ENCODE data around the gene CCK.

The CCK gene

DNA sequence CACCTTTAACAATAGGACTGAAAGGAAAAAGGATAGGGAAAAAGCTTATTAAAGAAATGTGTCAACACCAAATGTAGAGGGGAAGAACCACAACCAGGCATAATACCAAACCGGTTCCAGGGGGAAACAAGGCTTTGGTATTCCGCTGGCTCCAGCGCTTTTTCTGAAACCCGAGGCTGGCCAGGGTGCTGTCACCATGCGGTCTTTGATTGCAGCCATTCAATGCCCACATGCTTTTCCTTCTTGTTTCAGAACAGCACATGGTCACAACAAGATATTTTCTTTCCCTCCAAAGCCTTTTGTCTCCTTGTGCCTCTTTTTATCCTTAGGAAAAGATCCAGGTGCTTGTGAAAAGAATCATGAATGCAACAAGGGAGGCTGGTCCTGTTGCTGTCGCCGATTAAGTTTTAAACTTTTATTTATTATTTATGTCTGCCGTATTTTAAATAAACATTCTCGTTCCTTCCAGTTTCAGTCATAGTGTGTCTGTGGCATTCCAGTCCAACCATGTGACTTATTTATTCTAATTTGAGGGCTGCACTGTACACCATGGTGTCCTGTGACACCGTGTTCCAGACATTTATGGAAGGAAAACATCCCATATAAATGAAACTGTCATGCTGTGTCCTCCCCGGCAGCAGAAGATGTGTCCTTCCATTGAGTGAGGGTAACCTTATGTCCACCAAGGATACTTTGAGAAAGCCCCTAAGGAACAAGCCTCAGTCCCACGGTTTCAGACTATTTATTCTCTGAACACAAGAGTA, 41.1 kb downstream of the CCK start:
- DNase-seq = no peak

DNA sequence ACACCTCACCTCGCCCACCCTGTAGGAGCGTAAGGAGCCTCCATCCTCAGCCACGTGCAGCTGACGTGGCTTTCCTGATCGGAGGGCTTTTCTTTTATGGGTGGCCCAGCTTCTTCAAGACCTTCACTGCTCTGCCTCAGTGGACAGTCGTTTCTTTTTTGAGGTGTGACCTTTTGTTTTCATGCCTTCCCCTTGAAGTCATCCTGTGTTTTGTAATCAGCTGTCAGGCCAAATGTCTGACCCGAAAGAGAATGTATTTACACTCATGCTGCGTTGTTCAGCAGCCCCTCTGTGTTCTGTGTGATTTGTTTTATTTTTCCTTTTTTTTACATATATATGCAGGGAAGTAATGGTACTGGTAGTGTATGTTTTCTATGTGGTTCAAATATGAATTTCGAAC, 41.8 kb downstream of the CCK start:
- DNase-seq = no peak

DNA sequence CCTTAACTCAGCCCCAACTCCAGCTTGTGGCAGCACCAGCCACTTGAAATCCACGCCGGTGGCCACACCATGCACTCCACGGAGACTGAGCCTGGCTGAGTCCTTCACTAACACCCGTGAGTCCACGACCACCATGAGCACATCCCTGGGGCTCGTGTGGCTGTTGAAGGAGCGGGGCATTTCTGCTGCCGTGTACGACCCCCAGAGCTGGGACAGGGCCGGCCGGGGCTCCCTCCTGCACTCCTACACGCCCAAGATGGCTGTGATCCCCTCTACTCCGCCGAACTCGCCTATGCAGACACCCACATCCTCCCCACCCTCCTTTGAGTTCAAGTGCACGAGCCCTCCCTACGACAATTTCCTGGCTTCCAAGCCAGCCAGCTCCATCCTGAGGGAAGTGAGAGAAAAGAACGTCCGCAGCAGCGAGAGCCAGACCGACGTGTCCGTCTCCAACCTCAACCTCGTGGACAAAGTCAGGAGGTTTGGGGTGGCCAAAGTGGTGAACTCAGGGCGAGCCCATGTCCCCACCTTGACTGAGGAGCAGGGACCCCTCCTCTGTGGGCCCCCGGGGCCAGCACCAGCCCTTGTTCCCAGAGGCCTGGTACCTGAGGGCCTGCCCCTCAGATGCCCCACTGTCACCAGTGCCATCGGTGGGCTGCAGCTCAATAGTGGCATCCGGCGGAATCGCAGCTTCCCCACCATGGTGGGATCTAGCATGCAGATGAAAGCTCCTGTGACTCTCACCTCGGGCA, 42.9 kb downstream of the CCK start:
- DNase-seq = no peak

DNA sequence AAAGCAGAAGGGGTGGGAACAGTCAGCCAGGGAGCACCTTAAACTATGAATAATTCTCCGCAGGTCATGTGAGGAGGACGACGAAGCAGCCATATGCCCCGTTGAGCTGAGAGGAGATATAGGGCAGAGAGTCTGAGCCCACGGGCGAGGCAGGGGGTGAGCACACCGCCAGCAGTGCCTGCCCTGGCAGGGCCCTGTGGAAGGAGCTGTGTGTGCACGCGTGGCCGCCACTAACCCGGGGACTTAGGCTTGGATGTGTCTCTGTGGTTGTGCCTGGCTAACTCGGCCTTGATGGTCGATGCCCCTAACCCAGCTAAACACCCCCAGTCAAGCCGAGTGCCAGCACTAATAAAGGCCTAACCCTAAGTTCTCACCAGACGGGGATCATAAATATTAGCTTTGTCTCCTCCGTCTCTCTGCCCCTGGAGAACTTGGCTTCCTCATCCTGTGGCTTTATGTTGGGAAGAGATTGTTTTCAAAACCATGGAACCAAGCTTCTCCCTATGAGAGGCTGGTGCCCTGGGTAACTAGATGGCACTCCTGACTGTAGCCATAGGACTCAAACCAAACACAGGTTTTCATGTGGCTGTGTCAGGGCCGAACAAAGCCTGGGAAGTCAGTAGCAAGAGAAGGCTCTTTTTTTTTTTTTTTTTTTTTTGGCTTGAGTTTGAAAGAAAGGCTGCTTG, 45.4 kb downstream of the CCK start:
- DNase-seq = no peak

DNA sequence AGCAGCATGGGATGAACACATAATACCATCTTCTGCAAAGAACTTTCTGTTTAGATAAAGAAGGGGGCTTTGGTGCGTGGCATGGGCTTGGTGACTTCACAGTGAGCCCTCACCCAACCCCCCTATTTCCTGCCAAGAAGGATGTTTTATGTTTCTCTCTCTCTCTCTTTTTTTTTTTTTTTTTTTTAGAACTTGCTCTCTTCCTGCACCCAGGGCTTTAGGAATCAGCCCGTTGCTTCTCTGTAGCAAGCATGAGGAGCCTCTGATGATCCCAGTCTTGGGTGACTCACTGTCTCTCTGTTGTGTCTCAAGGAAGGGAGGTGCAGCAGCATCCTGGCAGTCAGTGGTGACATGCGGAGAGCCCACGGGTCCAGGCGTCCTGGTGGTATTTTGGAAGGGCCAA, 49.1 kb downstream of the CCK start:
- peak; percentile 25 to 28 for DNase-seq

DNA sequence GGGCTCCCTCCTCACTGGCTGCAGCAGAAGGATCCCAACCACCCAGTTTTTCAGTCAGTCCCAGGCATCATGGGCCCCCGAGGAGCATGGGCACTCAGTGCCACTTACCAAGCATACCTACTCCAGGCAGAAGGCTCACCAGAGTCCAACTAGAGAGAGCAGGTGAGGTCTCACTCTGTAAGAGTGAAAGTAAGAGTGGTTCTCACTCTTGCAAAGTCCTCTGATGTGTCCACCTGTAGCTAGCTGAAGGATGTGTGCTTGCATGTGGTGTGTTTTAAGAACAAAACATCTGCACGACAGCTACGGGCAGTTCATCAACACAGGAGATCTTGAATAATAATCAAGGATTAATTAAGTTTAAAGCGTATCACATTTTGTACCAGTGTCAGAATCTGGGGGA, 49.7 kb downstream of the CCK start:
- DNase-seq = peak in 1 of 2 donors; percentile 7

DNA sequence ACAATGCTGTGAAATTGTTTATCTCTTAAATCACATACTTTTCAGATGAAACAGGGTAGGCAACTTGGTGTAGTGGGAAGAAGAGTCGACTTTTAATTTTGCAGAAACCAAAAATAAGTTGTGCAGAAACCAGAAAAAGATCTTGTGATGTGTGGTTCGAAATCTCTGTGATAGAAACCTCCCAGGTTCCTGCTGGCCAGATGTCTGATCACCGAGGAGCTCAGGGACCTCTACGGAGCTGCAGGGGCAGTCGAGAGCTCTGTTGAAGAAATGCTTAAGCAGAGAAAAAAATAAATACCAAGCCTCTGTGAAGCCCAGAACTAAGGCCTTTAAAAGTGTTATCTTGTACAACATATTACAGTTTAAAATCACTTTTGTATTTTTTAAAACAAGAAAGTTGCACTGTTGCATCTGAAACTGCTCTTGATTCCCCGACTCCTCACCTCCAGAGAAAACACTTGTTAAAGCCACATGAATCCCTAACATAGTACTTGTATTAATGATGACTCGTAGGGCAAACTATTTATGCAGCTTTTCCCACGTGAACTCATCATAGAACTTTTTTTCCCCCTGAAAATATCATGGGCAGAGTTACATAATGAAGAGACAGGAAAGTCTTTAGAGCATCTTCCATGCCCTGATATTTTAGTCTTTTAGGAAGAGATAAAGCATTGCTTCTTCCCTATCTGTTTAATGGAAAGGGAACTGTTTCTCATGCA, 51.3 kb downstream of the CCK start:
- DNase-seq = no peak

DNA sequence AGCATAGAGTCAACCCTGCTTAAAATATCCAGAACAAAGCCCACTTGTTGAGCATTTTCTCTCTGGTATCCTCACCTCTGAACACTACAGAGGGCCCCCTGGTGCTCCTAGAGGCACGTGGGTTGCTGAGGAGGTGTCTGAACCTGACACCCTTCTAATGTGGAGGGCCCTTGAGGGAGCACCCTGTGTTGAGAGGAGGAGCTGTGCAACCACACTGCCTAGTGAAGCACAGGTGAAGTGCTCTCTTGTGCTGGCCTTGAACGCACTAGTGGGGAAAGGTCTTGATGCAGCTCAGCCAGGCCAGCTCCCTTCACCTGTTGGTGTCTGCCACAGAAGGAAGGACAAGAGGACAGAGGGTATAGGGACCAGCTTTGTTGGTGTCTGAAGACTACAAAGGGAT, 51.9 kb downstream of the CCK start:
- no peak for DNase-seq

DNA sequence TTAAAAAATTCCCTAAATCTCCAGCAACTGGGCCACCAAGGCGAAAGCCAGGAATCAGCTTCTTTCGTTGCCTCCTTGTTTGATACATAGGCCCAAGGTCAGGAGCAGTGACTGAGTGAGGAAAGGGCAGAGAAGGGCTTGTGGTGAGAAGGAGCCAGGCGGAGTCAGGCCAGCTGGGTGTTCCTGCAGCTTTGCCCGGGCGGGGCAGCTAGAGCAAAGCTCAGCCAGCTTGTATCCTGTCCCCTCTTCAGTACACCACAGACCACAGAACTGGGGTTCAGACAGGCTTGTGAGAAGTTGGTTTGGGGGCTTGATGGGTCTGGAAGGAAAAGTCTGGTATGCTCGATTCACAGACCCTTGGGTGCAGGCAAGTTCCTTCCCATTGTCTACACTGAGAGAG, 52.6 kb downstream of the CCK start:
- peak; percentile 18 to 23 for DNase-seq

DNA sequence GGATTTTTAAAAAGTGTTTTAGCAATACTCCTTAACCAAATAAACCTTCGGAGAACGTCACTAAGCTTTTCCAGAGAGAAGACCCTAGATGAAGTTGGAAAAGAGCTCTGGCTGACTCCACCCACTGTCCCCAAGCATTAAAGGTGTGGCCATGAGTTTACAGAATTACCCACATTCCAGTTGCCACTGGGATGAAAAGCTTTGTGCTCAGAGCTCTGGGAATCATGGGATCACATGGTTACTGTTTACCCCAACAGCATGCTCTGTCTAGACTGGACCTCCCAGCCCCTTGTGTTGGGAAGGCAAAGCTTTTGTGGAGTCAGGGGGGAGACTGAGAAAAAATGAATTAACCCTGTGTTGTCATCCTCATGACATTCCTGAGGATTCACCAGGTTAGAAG, 55.3 kb downstream of the CCK start:
- DNase-seq = no peak

DNA sequence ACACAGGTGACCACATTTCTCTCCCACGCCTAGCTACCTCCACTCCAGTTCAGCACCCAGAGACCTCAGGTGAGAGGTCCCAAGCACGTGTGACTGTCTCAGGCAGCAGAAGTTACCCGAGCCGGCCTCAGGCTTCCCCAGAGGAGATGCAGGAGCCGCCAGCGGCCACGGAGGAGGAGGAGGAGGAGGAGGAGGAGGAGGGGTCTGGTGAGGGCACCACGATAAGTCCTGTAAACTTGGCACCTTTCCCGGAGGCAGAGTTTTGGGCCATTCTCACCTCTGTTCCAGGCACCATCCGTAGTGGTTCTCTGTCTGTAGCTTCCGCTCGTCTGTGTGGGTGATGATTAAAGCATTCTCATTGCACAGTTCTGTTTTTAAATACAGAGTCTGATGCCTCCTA, 56.1 kb downstream of the CCK start:
- no peak for DNase-seq

All from CD4-positive, alpha-beta T cell treated with Interleukin-1 beta for 1 hour (primary cell).